K562 (cell line): ENCODE measurements around the gene ARMC7. TPM values are rescaled to one million over a fixed set of nuclear protein-coding genes. Genes with fewer than 3 reads are reported as not detected.

Experiments
- ATF2 ChIP-seq: sonication (generic); formaldehyde crosslinking; IDR thresholded peaks from 2 replicates; pipeline ENCODE4 v1.8.1; 2022; ENCODE audit warnings: missing genetic modification reagents
- CHD7 ChIP-seq: fragments of 200-600 bp; sonication (generic); IDR thresholded peaks from one replicate; pipeline ENCODE4 v1.6.1; 2012; ENCODE audit warnings: mild to moderate bottlenecking, low read depth, low read length, inconsistent platforms
- FOXK2 ChIP-seq, 2 experiments: fragments of 450-650 bp; IDR thresholded peaks in 1 of 2; conservative IDR thresholded peaks in 1 of 2; 2 replicates each; pipeline ENCODE4 v1.6.1; 2016; ENCODE audit warnings: low read depth in 2 of 2, mild to moderate bottlenecking in 1 of 2
- ILF3 ChIP-seq: fragments of 450-650 bp; IDR thresholded peaks from 2 replicates; pipeline ENCODE4 v1.6.1; 2018; ENCODE audit warnings: antibody characterized with exemption, mild to moderate bottlenecking, moderate library complexity, borderline replicate concordance
- KAT2B ChIP-seq: IDR thresholded peaks from one replicate; pipeline ENCODE4 v1.6.1; 2012; ENCODE audit warnings: low read depth, mild to moderate bottlenecking, control low read depth, inconsistent platforms, low read length, moderate library complexity
- MAZ ChIP-seq, 2 experiments: fragments of 450-650 bp in 1 of 2; sonication (generic) in 1 of 2; formaldehyde crosslinking; IDR thresholded peaks in 1 of 2; conservative IDR thresholded peaks in 1 of 2; 2 replicates each; pipeline versions ENCODE4 v1.4.0 to v1.5.0; 2020; ENCODE audit warnings: mild to moderate bottlenecking in 1 of 2, missing genetic modification reagents in 1 of 2
- MIER1 ChIP-seq: fragments of 450-650 bp; IDR thresholded peaks from 2 replicates; pipeline ENCODE4 v1.6.1; 2016; ENCODE audit warnings: antibody characterized with exemption, mild to moderate bottlenecking, low read depth
- SMARCC2 ChIP-seq: fragments of 450-650 bp; IDR thresholded peaks from 2 replicates; pipeline ENCODE4 v1.6.1; 2017; ENCODE audit warnings: antibody characterized with exemption, moderate library complexity, mild to moderate bottlenecking, low read depth
- SOX6 ChIP-seq: fragments of 450-650 bp; IDR thresholded peaks from 2 replicates; pipeline ENCODE4 v1.6.1; 2014; ENCODE audit warnings: mild to moderate bottlenecking
- SRSF9 ChIP-seq: fragments of 200-400 bp; formaldehyde crosslinking; IDR thresholded peaks from 2 replicates; pipeline ENCODE4 v1.6.1; 2017; ENCODE audit warnings: low read depth, low read length, borderline replicate concordance
- THRAP3 ChIP-seq: fragments of 450-650 bp; IDR thresholded peaks from 2 replicates; pipeline ENCODE4 v1.6.1; 2016; ENCODE audit warnings: mild to moderate bottlenecking, inconsistent platforms, borderline replicate concordance
- ZBTB34 ChIP-seq: fragments of 250-450 bp; sonication (Bioruptor Pico); IDR thresholded peaks from 2 replicates; pipeline ENCODE4 v1.8.0; 2021; ENCODE audit warnings: mild to moderate bottlenecking, moderate library complexity
- ZNF311 ChIP-seq: fragments of 250-450 bp; sonication (Bioruptor Pico); IDR thresholded peaks from 2 replicates; pipeline ENCODE4 v1.4.0; 2020; ENCODE audit warnings: mild to moderate bottlenecking, moderate library complexity
- ZNF57 ChIP-seq: fragments of 450-650 bp; formaldehyde crosslinking; IDR thresholded peaks from 2 replicates; pipeline ENCODE4 v1.4.0; 2020; ENCODE audit warnings: mild to moderate bottlenecking, moderate library complexity
- polyA plus RNA-seq, 8 experiments: library from polyadenylated mRNA; depleted of rRNA in 4 of 8; stranded (reverse) in 5 of 8; unstranded in 3 of 8; fragments of >200 nt; fragmentation: Nextera tagmentation in 2 of 8; fragmentation: Illumina TruSeq in 1 of 8; extraction: Ambion mirVana in 2 of 8; extraction: Trizol in 1 of 8; gene quantifications; 2 replicates each; pipeline versions ENCODE4 v1.2.1 to v1.2.3, GENCODE V29; 2011 to 2014; ENCODE audit warnings: inconsistent platforms in 1 of 8, missing spikeins in 1 of 8
- total RNA-seq, 7 experiments: library from RNA; depleted of rRNA in 6 of 7; stranded (reverse); fragments of >200 nt in 6 of 7; fragmentation: Illumina TruSeq in 2 of 7; extraction: Trizol in 2 of 7; gene quantifications; 2 replicates each; pipeline versions ENCODE4 v1.2.1 to v1.2.3, GENCODE V29; 2011 to 2021; ENCODE audit warnings: low replicate concordance in 1 of 7

Gene ARMC7
- total and polyA plus RNA-seq, 9 of the 15 experiments (the other 6 are each of a cell fraction or from before 2014, with no cell fraction given), result 1.4 to 15.2 (median 5.9) TPM

GRCh38 chr17:75096082-75096625, 13.6 kb upstream of the ARMC7 start (continued):
- TF ChIP-seq CHD7 (no peak), ZNF57 (CRISPR knock-in tag) (no peak), ILF3 (no peak), THRAP3 (no peak), SRSF9 (no peak), MAZ (CRISPR knock-in tag; conservative IDR thresholded peaks at IDR 0.05 in 1 of 2, IDR thresholded peaks at IDR 0.05 in 1 of 2) (peak; percentile 71 to 84; a peak in 3 of 4 replicates), SMARCC2 (peak; percentile 27; the same call in 1 of the 2 replicates), SOX6 (peak; percentile 77), ZNF311 (CRISPR knock-in tag) (no peak), ATF2 (CRISPR knock-in tag) (no peak), MIER1 (no peak), FOXK2 (conservative IDR thresholded peaks at IDR 0.05 in 1 of 2, IDR thresholded peaks at IDR 0.05 in 1 of 2; ENCODE audit: low read depth in 2 of 2) (peak; percentile 85 to 91), KAT2B (no peak), ZBTB34 (CRISPR knock-in tag) (no peak)
